HG03432 (cell line): Measurements from ENCODE around the gene POU3F3.

ENCODE experiments used
- ATAC-seq: cut with Tn5 transposase; IDR thresholded peaks from one replicate; pipeline ENCODE4 v1.9.1; 2021; ENCODE audit warnings: mild to moderate bottlenecking, moderate library complexity; ENCODE audit not compliant: unreplicated experiment

POU3F3 gene

GRCh38 chr2:104853534-104854497 is at the start of gene POU3F3:
Gene POU3F3, plus strand, starts transcription at chr2:104854115. Its CDS starts 1,396 bp downstream, at chr2:104855511.
- ATAC-seq = peak; percentile 60

DNA sequence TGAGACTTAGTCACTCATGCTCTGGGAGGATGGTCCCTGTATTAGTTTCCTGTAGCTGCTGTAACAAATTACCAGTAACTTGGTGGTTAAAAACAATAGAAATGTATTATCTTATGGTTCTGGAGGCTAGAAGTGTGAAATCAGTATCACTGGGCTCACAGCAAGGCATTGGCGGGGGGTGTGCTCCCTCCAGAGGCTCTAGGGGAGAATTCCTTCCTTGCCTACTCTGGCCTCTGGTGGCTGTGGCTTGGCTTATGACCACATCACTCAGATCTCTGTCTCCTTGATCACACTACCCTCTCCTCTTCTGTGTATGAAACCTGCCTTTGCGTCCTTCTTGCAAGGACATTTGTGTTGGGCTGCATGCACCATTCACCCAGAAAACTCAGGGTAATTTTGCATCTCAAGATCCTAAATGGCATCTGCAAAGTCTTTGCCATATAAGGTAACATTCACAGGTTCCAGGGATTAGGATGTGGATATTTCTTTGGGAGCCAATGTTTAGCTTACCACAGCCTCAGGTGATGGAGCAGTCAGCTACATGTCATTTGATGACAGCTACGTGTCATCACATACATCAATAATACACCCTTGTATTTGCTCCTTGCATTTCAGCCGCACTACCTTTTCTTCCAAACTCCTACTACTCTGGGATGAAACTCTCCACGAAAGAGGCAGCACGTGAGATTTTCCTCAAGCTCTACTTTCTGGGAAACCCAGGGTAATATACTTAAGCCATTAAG is 49.6 kb upstream of the POU3F3 start:
- no peak for ATAC-seq

DNA sequence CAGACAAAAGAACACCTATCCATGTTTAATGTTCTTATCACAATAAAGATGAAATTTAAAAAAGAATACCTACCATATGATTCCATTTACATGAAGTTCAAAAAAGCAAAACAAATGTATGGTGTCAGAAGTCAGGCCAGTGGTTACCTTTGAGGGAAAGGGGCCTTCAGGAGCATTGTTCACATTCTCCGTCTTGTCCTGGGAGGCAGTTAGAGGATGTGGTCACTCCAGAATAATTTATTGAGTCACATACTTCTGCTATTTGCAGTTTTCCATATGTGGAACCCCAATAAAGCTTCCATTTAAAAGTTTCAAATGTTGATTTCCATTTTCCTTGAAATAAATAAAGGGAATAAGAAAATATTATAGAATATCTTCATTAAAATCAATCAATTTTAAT is 41.6 kb upstream of the POU3F3 start:
- ATAC-seq = no peak

GRCh38 chr2:104816143-104816542 is 37.8 kb upstream of the POU3F3 start:
- ATAC-seq = no peak

DNA sequence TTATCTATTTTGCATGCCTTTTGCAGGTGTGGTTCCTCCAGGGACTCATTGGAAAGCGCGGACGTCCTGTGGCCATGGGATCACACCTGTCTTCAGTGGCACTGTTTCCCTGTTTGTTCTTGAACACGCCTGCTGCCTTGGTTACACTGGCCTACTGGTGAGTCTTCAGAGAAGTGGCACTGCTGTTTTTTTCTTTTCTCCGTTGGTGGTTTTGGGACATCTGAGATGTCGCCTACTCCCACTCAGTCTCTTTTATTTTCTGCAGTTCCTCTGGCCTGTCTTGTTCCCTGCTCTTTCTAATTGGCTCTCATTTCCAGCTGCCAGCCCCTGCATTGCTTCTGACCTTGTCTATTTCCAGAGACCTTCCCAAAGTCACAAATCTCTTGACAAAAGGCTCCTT is 35.7 kb upstream of the POU3F3 start:
- no peak for ATAC-seq

DNA sequence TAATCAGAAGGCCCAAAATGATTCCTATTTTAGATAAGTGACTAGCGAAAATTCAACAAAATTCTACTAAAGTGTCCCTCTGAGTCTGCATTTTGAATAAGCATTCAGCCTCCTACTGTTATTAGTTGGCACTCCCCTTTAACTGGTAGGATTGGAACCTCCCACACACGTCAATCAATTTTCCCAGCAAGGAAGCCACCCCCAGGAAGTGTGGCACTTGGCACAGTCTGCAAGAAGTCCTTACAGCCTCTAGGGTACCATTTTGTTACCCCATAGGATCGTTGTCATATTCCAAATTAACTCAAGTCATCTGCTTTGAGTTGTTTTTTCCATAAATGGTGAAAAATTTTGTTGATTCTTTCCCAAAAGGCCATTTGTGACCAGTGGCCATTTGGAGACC is 33.8 kb upstream of the POU3F3 start:
- no peak for ATAC-seq

GRCh38 chr2:104825124-104825865 is 28.6 kb upstream of the POU3F3 start:
- ATAC-seq = no peak

DNA sequence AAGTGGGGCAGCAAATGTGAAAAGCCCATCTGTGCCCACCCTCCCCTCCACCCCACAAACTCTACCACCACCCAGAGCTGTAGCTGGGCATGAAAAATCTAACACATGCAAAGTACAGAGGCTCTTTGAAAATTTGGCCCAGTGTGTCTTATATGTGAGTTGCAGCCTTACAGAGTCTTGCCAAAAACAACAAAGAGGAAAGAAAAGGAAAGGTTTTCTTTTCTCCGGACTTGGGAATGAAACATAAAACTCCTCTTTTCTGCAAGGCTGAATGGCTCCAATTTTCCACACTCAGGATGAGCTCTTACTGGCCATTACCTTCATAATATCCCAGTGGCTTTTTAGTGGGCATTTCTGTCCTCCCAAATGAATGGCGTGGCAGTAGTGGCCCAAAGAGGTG is 27.9 kb upstream of the POU3F3 start:
- no peak for ATAC-seq

GRCh38 chr2:104831742-104832141 is 22.2 kb upstream of the POU3F3 start:
- no peak for ATAC-seq

- no peak for ATAC-seq
These were observed 19.3 kb upstream of the POU3F3 start for GRCh38 chr2:104834431-104835153.

DNA sequence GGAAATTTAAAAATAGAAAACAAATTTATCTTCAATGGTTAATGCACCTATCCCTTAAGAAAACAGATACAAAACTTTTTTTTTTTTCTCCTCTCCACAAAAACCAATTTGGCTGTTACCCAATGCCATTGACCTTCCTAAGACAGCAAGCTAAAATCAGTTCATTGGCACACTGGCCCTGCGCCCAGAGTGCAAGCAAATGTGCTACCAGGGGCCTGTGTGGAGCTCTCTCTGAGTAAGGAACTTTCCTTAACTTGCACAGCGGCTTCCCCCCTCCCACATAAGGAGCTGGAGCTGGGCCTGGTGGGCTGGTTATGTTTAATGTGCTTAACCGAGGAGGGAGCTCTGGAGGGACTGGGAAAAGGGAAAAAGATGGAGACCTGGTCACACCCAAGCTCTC is 17.6 kb upstream of the POU3F3 start:
- ATAC-seq = no peak

DNA sequence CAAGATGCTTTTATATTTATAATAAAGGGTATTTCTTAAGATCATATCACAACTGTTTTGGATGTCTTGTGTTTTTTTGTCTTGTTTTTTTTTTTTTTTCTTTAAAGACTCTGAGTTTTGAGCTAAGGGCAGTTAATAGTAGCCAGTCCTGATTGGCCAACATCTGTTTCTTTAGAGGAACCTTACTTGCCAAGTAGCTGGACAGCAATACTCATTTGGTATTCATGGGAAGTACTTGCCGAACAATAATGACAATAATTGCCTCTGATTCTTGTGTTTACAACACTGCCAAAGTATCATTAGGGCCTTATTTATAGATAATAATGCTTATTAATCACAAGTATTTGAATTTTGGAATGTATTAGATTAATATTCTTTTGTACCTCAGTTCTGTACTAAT is 17.1 kb upstream of the POU3F3 start:
- no peak for ATAC-seq

- ATAC-seq = no peak
These were observed 13.8 kb upstream of the POU3F3 start for GRCh38 chr2:104840156-104840555.

- no peak for ATAC-seq
These were observed 12.9 kb upstream of the POU3F3 start for GRCh38 chr2:104840893-104841585.

GRCh38 chr2:104841744-104842143 is 12.2 kb upstream of the POU3F3 start:
- no peak for ATAC-seq

GRCh38 chr2:104844807-104845551 is 8.9 kb upstream of the POU3F3 start:
- ATAC-seq = no peak

DNA sequence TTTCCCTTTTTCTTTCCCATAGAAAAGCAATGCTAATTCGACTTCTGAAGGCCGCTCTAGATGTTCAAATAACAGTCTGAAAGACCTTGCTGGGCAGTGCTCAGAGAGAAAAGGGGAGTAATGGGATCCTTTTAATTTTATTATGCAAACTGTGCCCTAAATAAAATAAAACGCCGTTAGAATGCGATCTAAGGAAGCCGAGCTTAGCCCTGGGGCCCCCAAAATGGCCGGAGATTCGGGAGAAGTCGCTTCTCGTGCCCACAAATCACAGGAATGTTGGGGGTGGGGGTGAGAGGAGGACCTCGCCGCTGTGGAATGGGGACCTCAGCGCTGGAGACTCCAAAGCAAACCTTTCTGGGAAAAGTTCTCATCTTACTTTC is 8.4 kb upstream of the POU3F3 start:
- no peak for ATAC-seq

DNA sequence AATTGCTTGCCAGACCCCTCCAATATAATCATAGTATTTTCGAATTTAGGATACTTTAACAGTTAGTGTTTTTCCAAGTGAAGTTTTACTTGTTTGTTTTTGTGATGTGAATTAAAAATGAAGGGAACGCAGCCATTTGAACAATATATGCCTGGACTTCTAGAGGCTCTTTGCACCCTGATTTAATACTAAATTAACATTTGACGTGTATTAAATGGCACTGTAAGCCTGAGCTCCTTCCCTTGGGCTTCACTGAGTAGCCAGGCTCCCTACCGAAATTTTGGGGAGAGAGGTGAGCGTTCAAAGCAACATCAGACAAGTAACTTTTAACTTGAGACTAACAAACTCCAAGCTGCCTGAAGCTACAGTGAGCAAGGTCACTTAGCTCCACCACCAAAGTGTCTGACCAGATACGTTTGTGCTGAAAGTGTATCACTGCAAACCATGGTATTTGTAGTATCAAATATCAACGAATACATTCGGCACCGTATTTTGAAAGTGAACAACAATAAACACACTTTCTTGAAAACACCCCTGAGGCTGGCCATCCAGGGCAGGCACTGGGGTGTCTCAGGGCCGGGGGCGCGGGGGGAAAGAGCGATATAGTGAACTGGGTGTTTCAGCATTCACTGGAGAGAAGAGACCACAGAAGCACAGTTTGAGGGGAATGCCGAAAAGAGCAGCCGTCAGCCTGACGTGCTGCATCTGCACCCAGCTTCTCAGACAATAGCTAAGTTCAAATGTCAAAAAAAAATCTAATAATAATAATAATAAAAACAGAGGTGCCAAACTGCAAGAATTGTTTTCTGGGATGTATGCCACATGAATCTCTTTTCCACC is 7.7 kb upstream of the POU3F3 start:
- no peak for ATAC-seq
